HG03196 (cell line): Measurements from ENCODE around the gene HTR1D.
"Not testable (repeated sequence)": the region's sequence is repeated elsewhere in the genome, so short reads cannot be mapped to it uniquely, and the experiment has no call there.

Source experiments
- ATAC-seq: cut with Tn5 transposase; IDR thresholded peaks from one replicate; pipeline ENCODE4 v1.9.1; 2021; ENCODE audit not compliant: unreplicated experiment

HTR1D gene

DNA sequence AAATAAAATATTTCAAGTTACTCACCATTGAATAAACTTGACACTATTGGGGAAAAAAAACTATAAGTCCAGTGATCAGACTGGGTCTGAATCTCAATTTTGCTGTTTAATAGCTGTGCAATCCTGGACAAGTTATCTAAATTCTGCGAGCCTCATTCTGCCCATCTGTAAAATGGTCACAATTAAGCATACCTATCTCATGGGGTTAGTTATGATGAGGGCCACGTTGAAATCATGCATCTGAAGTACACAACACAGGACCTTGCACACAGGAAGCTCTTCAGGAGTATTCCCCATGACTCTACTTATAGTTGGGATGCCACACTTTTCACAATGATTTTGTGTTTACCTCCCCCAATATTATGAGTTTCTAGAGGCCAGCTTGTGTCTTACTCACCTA lies 3.8 kb upstream of the HTR1D start:
- ATAC-seq: no peak

GRCh38 chr1:23216771-23217420 lies 406 bp downstream of the HTR1D start:
- ATAC-seq: no peak

GRCh38 chr1:23215751-23216449 lies 1.4 kb downstream of the HTR1D start:
- ATAC-seq: no peak

DNA sequence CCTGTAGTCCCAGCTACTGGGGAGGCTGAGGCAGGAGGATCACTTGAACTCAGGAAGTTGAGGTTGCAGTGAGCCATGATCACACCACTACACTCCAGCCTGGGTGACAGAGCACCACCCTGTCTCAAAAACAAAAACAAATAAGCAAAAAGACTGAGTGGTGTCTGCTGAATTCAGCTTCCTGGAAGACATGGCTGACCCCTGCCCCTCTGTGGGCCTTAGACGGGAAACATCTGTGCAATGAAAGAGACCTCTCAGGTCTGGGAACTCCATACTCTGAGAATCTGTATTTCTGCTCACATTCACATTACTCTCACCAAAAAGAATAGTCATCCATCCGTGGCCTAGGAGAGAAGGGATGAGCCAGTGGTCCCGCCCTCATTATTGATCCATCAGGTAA lies 2.0 kb downstream of the HTR1D start:
- no peak for ATAC-seq

DNA sequence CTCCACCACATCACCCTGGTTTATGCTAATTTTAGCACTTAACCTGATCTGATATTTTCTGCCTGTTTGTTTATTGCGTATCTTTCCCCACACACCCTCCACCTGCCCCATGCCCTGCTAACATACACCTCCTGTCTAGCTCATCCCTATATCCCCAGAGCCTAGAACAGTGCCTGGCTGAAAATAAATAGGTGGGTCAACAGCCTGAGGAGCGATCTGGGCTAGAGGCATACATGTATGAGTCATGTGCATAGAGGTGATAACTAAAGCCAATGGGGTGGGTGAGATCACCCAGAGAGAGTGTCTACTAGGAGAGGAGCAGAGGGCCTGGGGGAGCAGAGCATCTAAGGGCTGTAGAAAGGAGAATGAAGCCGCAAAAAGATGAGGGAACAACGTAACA lies 2.7 kb downstream of the HTR1D start:
- ATAC-seq: no peak

DNA sequence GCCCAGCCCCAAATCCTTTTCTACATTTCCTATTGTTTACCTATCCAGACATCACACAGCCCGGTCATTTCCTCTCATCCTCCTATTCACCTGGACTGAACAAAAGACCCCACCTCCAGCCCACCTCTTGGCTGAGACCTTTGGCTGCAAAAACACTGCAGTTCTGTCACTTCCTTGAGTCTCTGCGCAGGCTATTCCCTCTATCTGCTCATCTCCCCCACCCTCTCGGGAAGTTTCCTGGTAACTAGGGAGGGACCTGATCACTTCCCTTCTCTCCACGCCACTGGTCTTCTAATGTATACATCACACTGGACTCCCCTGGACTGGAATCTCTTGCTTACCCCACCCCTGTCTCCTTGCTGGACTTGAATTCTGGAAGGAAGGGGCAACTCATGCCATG lies 5.3 kb downstream of the HTR1D start:
- no peak for ATAC-seq

- no peak for ATAC-seq
Measured at GRCh38 chr1:23210963-23211362, 6.3 kb downstream of the HTR1D start.

GRCh38 chr1:23210351-23210785 lies 6.9 kb downstream of the HTR1D start:
- no peak for ATAC-seq

- no peak for ATAC-seq
Measured at GRCh38 chr1:23209770-23210169, 7.5 kb downstream of the HTR1D start.

GRCh38 chr1:23208527-23208926 lies 8.8 kb downstream of the HTR1D start:
- ATAC-seq: no peak

- ATAC-seq: not testable (repeated sequence)
Measured at GRCh38 chr1:23207733-23208132, 9.6 kb downstream of the HTR1D start.

DNA sequence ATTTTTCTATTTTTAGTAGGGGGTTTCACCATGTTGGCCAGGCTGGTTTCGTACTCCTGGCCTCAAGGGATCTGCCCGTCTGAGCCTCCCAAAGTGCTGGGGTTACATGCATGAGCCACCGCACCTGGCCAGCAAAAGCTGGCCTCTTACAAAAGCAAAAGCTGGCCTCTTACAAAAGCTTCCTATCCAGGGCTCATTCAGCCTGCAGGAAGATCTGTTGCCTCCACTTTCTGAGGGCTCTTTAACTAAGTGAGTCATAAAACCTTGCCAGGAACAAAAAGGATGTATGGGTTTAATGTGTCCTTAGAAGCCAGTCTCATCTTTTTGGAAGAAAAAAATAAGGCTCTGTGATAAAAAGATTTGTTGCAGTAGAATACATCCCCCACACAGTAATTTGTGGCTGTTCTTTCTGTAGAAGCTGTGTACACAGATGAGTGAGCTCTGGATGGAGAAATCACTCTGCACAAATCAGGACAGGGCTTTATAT lies 15.0 kb downstream of the HTR1D start:
- no peak for ATAC-seq

DNA sequence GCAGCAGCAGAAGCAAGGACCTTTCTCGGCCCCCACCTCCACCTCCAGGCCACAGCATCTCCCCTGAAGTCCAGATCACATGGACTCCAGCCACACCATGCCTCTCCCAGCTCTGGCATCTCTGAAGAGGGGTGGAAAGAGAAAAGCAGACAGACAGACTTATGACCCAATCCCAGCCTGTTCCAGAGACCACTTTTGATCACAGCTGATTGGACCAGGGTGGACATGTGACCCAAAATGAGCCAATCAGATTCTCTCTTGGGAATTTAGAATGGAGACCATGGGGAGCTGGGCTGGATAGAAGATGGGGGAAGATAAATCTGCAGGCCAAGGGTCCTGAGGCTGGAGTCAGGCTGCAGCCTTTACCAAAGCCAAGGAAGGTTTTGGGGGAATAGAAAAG lies 16.4 kb downstream of the HTR1D start:
- no peak for ATAC-seq

GRCh38 chr1:23198373-23198772 lies 18.9 kb downstream of the HTR1D start:
- no peak for ATAC-seq

- ATAC-seq: no peak
Measured at GRCh38 chr1:23196627-23197328, 20.5 kb downstream of the HTR1D start.

DNA sequence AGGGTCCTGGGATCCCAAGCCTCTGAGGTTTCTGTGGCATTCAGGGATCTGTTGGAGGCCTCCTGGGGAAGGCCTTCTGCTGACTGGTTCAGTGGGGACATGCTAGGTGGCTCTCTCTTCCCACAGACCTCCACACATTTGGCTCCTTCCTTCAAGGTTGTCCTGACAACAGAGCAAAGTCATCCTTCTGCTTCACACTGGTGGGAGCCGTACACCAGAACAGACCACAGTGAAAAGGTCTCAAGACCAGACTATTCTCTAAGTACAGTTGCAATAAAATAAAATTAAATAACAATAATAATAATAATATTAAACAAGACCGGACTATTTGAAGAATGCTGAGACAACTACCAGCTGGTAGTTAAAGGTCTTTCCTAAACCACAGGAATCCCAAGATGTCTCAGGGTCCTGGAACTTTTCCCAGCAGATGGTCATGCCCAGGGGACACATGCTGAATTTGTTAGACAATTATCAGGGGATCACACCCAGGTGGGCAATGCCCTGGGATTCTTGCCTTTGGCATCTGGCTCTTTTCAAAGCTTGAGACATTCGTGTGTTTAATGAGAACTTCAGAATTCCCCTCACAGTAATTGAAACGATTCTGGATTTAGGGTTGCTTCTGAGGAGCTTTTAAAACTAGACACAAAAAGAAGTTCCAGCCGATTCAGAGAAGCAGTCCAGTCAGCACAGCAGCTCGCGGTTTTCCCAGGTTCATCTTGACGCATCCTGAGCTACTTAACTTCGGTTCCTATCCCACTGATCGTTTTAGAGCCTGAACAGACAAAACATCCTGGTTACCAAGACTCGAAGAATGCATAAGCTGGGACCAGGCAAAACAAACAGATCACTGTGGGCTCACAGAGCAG lies 22.9 kb downstream of the HTR1D start:
- ATAC-seq: no peak

GRCh38 chr1:23193391-23194118 lies 23.7 kb downstream of the HTR1D start:
- no peak for ATAC-seq

DNA sequence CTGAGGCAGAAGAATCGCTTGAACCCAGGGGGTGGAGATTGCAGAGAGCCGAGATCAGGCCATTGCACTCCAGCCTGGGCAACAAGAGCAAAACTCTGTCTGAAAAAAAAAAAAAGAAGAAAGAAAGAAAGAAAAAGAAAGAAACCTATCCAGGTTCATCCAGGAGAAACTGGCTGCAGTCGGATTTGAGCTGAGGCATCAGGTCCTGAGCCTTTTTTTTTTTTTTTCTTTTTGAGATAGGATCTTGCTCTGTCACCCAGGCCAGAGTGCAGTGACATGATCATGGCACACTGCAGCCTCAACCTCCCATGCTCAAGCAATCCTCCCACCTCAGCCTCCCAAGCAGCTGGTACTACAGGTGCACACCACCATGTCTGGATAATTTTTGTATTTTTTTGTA lies 26.1 kb downstream of the HTR1D start:
- no peak for ATAC-seq

- ATAC-seq: not testable (repeated sequence)
Measured at GRCh38 chr1:23188936-23189452, 28.3 kb downstream of the HTR1D start.

DNA sequence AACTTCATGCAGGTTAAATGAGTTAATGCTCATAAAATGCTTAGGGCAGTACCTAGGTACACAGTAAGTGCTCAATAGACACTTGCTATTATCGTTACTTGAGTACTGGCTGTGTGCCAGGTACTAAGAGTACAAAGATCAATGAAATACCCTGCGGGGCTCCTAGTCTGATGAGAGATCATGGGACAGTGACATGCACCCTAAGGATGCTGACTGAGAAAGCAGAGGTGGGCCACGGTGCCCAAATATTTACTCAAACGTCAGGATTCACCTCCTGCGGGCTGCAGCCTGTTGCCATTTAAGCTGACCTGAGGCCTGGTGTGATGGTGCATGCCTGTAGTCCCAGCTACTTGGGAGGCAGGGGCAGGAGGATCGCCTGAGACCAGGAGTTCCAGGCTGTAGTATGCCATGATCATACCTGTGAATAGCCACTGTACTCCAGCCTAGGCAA lies 28.8 kb downstream of the HTR1D start:
- ATAC-seq: no peak
